Loucy (cell line): ENCODE measurements around the gene KRT17.

Experiments
- H2AFZ ChIP-seq: fragments of 200-600 bp; sonication (generic); 2 replicates; pipeline ENCODE4 v1.6.0; 2016; ENCODE audit warnings: antibody characterized with exemption, mild to moderate bottlenecking, low read length, moderate library complexity
- H3F3A ChIP-seq: fragments of 200-600 bp; 2 replicates; pipeline ENCODE4 v1.6.0; 2016; ENCODE audit warnings: antibody characterized with exemption, low read depth, mild to moderate bottlenecking
- H3K27me3 ChIP-seq: fragments of 200-600 bp; sonication (generic); 2 replicates; pipeline ENCODE4 v1.6.1; 2014; ENCODE audit warnings: low read length, mild to moderate bottlenecking; ENCODE audit not compliant: insufficient read depth, poor library complexity, severe bottlenecking
- H3K36me3 ChIP-seq: fragments of 200-600 bp; sonication (generic); 2 replicates; pipeline ENCODE4 v1.6.1; 2016; ENCODE audit warnings: low read length; ENCODE audit not compliant: insufficient read depth
- H3K4me1 ChIP-seq: fragments of 200-600 bp; sonication (generic); 2 replicates; pipeline ENCODE4 v1.5.1; 2014; ENCODE audit warnings: low read length, mild to moderate bottlenecking; ENCODE audit not compliant: insufficient read depth, poor library complexity, severe bottlenecking
- H3K4me2 ChIP-seq: fragments of 200-600 bp; sonication (generic); 2 replicates; pipeline ENCODE4 v1.6.0; 2014; ENCODE audit warnings: antibody characterized with exemption, low read length, low read depth, mild to moderate bottlenecking; ENCODE audit not compliant: poor library complexity, severe bottlenecking
- H3K4me3 ChIP-seq: fragments of 200-600 bp; sonication (generic); 2 replicates; pipeline ENCODE4 v1.5.1; 2014; ENCODE audit warnings: low read length, mild to moderate bottlenecking, mixed read lengths; ENCODE audit not compliant: poor library complexity, severe bottlenecking
- H3K79me2 ChIP-seq: fragments of 200-600 bp; sonication (generic); 2 replicates; pipeline ENCODE4 v1.6.1; 2014; ENCODE audit warnings: low read length; ENCODE audit not compliant: insufficient read depth
- H3K9ac ChIP-seq: fragments of 200-600 bp; sonication (generic); 2 replicates; pipeline ENCODE4 v1.6.0; 2014; ENCODE audit warnings: mild to moderate bottlenecking, low read depth, low read length, moderate library complexity; ENCODE audit not compliant: poor library complexity, severe bottlenecking
- H3K9me2 ChIP-seq: fragments of 200-600 bp; sonication (generic); replicated peaks from 2 replicates; pipeline ENCODE4 v1.6.1; 2016; ENCODE audit warnings: low read depth, low read length, mixed read lengths
- H3K9me3 ChIP-seq: fragments of 200-600 bp; sonication (generic); 2 replicates; pipeline ENCODE4 v1.6.1; 2014; ENCODE audit warnings: mild to moderate bottlenecking, antibody characterized with exemption, low read length, low read depth; ENCODE audit not compliant: insufficient read depth
- H4K20me1 ChIP-seq: fragments of 200-600 bp; sonication (generic); 2 replicates; pipeline ENCODE4 v1.6.0; 2014; ENCODE audit warnings: antibody characterized with exemption, low read length, mild to moderate bottlenecking; ENCODE audit not compliant: insufficient read depth, poor library complexity, severe bottlenecking
- CTCF ChIP-seq: fragments of 200-600 bp; sonication (generic); conservative IDR thresholded peaks from 2 replicates; pipeline ENCODE4 v1.5.1; 2014; ENCODE audit warnings: mild to moderate bottlenecking, antibody characterized with exemption, low read length
- EZH2phosphoT487 ChIP-seq: fragments of 200-600 bp; IDR thresholded peaks from 2 replicates; pipeline ENCODE4 v1.6.1; 2018; ENCODE audit warnings: antibody characterized with exemption, mild to moderate bottlenecking, moderate library complexity, borderline replicate concordance

Gene KRT17

GRCh38 chr17:41619036-41619926, 5.1 kb downstream of the KRT17 start:
- Histone ChIP-seq H3F3A (no peaks in the 10 kb centered on the region), H3K9me2 (no peaks in the 10 kb centered on the region), H4K20me1 (no peaks in the 10 kb centered on the region), H3K79me2 (no peaks in the 10 kb centered on the region), H3K4me3 (no peak overlapping the region), H3K4me1 (no peaks in the 10 kb centered on the region), H3K27me3 (no peaks in the 10 kb centered on the region), H3K9ac (no peak overlapping the region), H3K4me2 (no peak overlapping the region), H2AFZ (no peak overlapping the region), H3K36me3 (no peaks in the 10 kb centered on the region), H3K9me3 (no peaks in the 10 kb centered on the region)
- TF ChIP-seq EZH2phosphoT487, result no peak
- no peak for TF ChIP-seq CTCF

DNA sequence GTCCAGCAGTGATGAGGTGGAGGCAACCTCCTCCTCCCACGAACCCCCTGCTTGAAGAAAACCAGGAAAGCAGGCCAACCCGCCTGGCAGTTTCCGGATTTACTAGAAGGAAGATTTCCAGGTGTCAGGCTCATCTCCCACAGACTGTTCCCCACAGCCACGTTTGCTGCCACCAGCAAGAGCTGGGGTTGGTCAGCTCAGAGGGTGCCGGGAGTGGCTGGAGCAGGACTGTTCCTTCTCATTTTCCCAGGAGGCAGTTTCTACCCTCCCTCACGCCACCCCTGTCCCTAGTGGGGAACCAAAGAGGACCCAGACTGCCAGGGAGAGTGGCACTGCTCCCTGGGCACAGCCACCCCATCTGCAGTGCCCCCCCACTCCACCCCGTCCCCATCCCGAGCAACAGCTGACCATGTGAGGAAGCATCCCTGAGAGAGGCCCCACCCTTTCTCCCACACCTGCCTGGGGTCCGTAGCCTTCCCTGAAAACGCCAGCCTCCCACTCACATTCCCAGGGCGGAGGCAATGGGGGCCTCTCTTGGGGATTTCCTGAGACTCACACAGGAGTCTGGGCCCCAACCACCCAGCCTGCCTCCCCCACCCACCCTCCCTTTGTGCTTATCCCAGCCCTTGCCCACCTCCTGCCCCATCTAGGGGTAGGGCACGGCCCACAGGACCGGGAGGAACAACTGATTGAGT, 5.9 kb downstream of the KRT17 start:
- Histone ChIP-seq H4K20me1 (no peaks in the 10 kb centered on the region), H3K4me3 (no peak overlapping the region), H3K9me2 (no peaks in the 10 kb centered on the region), H3F3A (no peaks in the 10 kb centered on the region), H3K9ac (no peak overlapping the region), H3K36me3 (no peaks in the 10 kb centered on the region), H3K4me1 (no peaks in the 10 kb centered on the region), H3K79me2 (no peaks in the 10 kb centered on the region), H3K27me3 (no peaks in the 10 kb centered on the region), H3K9me3 (no peaks in the 10 kb centered on the region), H2AFZ (no peak overlapping the region), H3K4me2 (no peak overlapping the region)
- TF ChIP-seq CTCF (no peak), EZH2phosphoT487 (no peak)

DNA sequence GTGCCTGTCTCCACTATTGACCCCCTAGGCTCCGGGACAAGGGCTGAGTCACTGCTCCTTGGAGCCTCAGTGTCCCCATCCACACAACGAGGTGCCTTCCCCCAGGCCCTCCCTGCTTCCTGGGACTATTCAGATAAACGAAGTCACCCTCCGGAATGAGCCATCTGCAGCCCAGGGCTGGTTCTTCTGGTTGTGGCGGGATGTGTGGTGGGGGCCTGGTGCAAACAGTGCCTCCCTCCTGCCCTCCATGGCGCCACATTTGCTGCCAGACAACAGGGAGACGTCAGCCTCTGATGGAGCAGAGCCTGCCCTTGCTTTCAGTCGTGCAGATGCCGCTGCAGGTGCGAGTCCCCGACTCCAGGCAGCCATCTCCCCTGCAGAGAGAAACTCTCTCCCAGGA, 6.7 kb downstream of the KRT17 start:
- no peaks in the 10 kb centered on the region for H3K9me3 ChIP-seq
- H3K36me3 ChIP-seq, result no peaks in the 10 kb centered on the region
- no peak overlapping the region for H3K4me2 ChIP-seq
- no peaks in the 10 kb centered on the region for H3K9me2 ChIP-seq
- no peaks in the 10 kb centered on the region for H4K20me1 ChIP-seq
- no peak overlapping the region for H3K9ac ChIP-seq
- H3K79me2 ChIP-seq, result no peaks in the 10 kb centered on the region
- no peaks in the 10 kb centered on the region for H3K27me3 ChIP-seq
- no peak overlapping the region for H2AFZ ChIP-seq
- no peaks in the 10 kb centered on the region for H3F3A ChIP-seq
- no peaks in the 10 kb centered on the region for H3K4me1 ChIP-seq
- TF ChIP-seq CTCF (no peak), EZH2phosphoT487 (no peak)
- H3K4me3 ChIP-seq, result no peak overlapping the region
